Keratinocyte (primary cell): ENCODE results near the gene SH2D2A.

Experiments used
- CTCF ChIP-seq, 3 experiments: IDR thresholded peaks in 1 of 3; conservative IDR thresholded peaks in 1 of 3; optimal IDR thresholded peaks in 1 of 3; 2 replicates in 2 of 3; 3 replicates in 1 of 3; pipeline versions ENCODE3 to v1.5.1; 2011; ENCODE audit warnings: low read length in 3 of 3, mild to moderate bottlenecking in 3 of 3, moderate library complexity in 2 of 3, control low read depth in 1 of 3, inconsistent platforms in 1 of 3; ENCODE audit not compliant: insufficient read depth in 2 of 3; ENCODE audit errors: extremely low read depth in 1 of 3
- EZH2 ChIP-seq: IDR thresholded peaks from one replicate; pipeline ENCODE4 v1.6.1; 2012; ENCODE audit warnings: inconsistent platforms, mild to moderate bottlenecking, low read length, moderate library complexity

DNA sequence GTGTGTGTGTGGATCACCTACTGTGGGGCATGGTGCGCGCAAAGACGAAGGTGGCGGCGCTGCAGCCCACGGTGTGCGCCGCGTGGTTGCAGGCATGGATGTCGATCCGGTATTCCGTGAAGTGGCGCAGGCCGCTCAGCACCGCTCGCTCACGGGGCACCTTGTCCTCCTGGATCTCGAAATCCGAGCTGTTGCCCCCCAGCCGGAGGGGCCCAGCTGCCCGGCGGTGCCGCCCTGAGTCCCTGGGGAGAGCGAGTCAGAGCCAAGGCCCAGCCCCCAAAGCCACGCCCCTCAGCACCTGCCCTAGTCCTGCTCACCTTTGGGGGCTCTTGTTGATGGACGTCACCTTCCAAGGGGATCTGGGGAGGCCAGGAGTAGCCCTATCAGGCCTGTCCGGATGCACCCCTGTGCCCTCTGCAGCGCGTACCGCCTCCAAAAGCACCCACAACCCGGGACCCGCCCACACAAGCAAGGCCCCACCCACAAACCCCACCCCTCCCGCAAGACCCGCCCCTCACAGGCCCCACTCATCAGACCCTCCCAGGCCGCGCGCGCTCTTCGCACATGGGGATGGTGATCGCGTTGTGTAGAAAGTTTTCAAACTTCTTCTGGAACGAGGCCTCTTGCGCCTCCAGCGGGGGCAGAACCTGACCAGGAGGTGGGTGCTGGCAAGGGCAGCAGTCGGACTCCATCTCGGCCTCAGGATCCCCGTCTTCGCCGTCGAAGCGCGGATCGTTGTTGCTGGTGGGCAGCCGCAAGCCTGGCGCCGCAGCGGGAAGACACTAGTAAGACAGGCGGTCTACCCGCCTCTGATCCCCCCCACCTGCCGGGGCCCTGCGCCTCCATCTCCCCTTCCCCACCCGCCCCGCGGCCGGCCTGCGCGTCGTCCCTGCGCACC is 28.7 kb upstream of the SH2D2A start:
- peak in 1 of 3 experiments; percentile 15 for TF ChIP-seq CTCF (optimal IDR thresholded peaks at IDR 0.05 in 1 of 3, IDR thresholded peaks at IDR 0.05 in 1 of 3, conservative IDR thresholded peaks at IDR 0.05 in 1 of 3; ENCODE audit: extremely low read depth in 1 of 3, insufficient read depth in 2 of 3, low read length in 3 of 3)
- peak; percentile 19 for TF ChIP-seq EZH2
